ENCODE data around the gene RRBP1.

Gene RRBP1

GRCh38 chr20:17682103-17682888, at the start of gene RRBP1:
Gene RRBP1 (minus strand): TSS chr20:17682242. CDS start chr20:17660507, 21,735 bp downstream.
- DNase-seq = peak; percentile 98

- no peak for DNase-seq
Observed at GRCh38 chr20:17731233-17731632, 49.2 kb upstream of the RRBP1 start.

GRCh38 chr20:17730071-17730470, 48.0 kb upstream of the RRBP1 start:
- no peak for DNase-seq

- no peak for DNase-seq
Observed at GRCh38 chr20:17728074-17728473, 46.0 kb upstream of the RRBP1 start.

GRCh38 chr20:17727351-17727750, 45.3 kb upstream of the RRBP1 start:
- no peak for DNase-seq

GRCh38 chr20:17726902-17727301, 44.9 kb upstream of the RRBP1 start:
- no peak for DNase-seq

GRCh38 chr20:17725094-17725835, 43.2 kb upstream of the RRBP1 start:
- DNase-seq = no peak

- DNase-seq = no peak
Observed at GRCh38 chr20:17723301-17723691, 41.3 kb upstream of the RRBP1 start.

GRCh38 chr20:17722493-17723300, 40.7 kb upstream of the RRBP1 start:
- DNase-seq = no peak

GRCh38 chr20:17721802-17722486, 39.9 kb upstream of the RRBP1 start:
- DNase-seq = no peak

- no peak for DNase-seq
Observed at GRCh38 chr20:17720755-17721154, 38.7 kb upstream of the RRBP1 start.

GRCh38 chr20:17716331-17716730, 34.3 kb upstream of the RRBP1 start:
- DNase-seq = no peak

- DNase-seq = no peak
Observed at GRCh38 chr20:17715075-17715474, 33.0 kb upstream of the RRBP1 start.

- DNase-seq = no peak
Observed at GRCh38 chr20:17714597-17714996, 32.6 kb upstream of the RRBP1 start.

GRCh38 chr20:17712708-17713107, 30.7 kb upstream of the RRBP1 start:
- no peak for DNase-seq

GRCh38 chr20:17712201-17712600, 30.2 kb upstream of the RRBP1 start:
- DNase-seq = no peak

- no peak for DNase-seq
Observed at GRCh38 chr20:17711267-17711627, 29.2 kb upstream of the RRBP1 start.

GRCh38 chr20:17710379-17711266, 28.6 kb upstream of the RRBP1 start:
- no peak for DNase-seq

GRCh38 chr20:17709361-17710293, 27.6 kb upstream of the RRBP1 start:
- no peak for DNase-seq

- no peak for DNase-seq
Observed at GRCh38 chr20:17708675-17709360, 26.8 kb upstream of the RRBP1 start.

Measured in NCI-H226 (cell line).